K562 (cell line): ENCODE results near the gene ODF4. TPM values are rescaled to one million over a fixed set of nuclear protein-coding genes. Genes with fewer than 3 reads are reported as not detected.
A peak's percentile ranks its signal among the peaks of the same experiment; 100 is the strongest.

ENCODE experiments used
- ATAC-seq: fragments of 200-7000 bp; cut with Tn5 transposase; 3 replicates; pipeline ENCODE4 v1.9.1; 2020; ENCODE audit warnings: moderate library complexity
- BruUV-seq: library from RNA; stranded (reverse); fragments of 400-500 nt; replicated peaks from 2 replicates; lab custom pipeline; 2021; lab: Mats Ljungman, UMichigan
- CTCF ChIA-PET: fragments of 300-600 bp; formaldehyde crosslinking; extraction: SDS; loops from one replicate; lab custom pipeline; 2021; ENCODE audit warnings: low intra/inter-chr PET ratio; lab: Yijun Ruan, JAX
- POLR2A ChIA-PET: fragments of 300-600, 350-650 bp; sonication (Branson Sonifier 250); formaldehyde crosslinking; extraction: SDS; loops from one replicate; lab custom pipeline; 2021; ENCODE audit warnings: antibody characterized with exemption, inconsistent platforms; lab: Yijun Ruan, JAX
- DNase-seq, 4 experiments: peaks; one replicate each; pipeline versions ENCODE4 v3.0.0 to v3.0.0-alpha.2; 2011 to 2018; ENCODE audit warnings: low spot score in 3 of 4, mixed read lengths in 3 of 4; ENCODE audit errors: extremely low read depth in 1 of 4
- FAIRE-seq: peaks from 2 replicates; lab custom pipeline; 2011; peaks lifted over from hg19 to GRCh38; lab: Jason Lieb, UNC
- H2AFZ ChIP-seq: 2 replicates; pipeline ENCODE4 v1.6.0; 2011; ENCODE audit warnings: low read depth, low read length, control low read depth, inconsistent platforms
- H3K27ac ChIP-seq: fragments of 200-600 bp; 3 replicates; pipeline ENCODE4 v1.8.0; 2011; ENCODE audit warnings: low read depth, mild to moderate bottlenecking, control low read depth, inconsistent platforms, low read length, moderate library complexity, mixed read lengths; ENCODE audit errors: extremely low read depth
- H3K27me3 ChIP-seq, 2 experiments: fragments of 300-600 bp in 1 of 2; 2 replicates in 1 of 2; 3 replicates in 1 of 2; pipeline versions ENCODE4 v1.6.0 to v1.8.0; 2011; ENCODE audit warnings: inconsistent platforms in 2 of 2, low read length in 2 of 2, mild to moderate bottlenecking in 1 of 2, mixed read lengths in 1 of 2, moderate library complexity in 1 of 2; ENCODE audit not compliant: control insufficient read depth in 2 of 2, insufficient read depth in 2 of 2
- H3K36me3 ChIP-seq: fragments of 300-600 bp; 3 replicates; pipeline ENCODE4 v1.8.0; 2011; ENCODE audit warnings: mild to moderate bottlenecking, low read length, inconsistent platforms; ENCODE audit not compliant: control insufficient read depth, insufficient read depth
- H3K4me1 ChIP-seq, 2 experiments: fragments of 200-600 bp in 1 of 2; replicated peaks in 1 of 2; 2 replicates in 1 of 2; 3 replicates in 1 of 2; pipeline versions ENCODE4 v1.5.1 to v1.8.0; 2011; ENCODE audit warnings: inconsistent platforms in 2 of 2, low read length in 2 of 2, mild to moderate bottlenecking in 1 of 2, mixed read lengths in 1 of 2, moderate library complexity in 1 of 2; ENCODE audit not compliant: control insufficient read depth in 2 of 2, insufficient read depth in 2 of 2
- H3K4me2 ChIP-seq: 2 replicates; pipeline ENCODE4 v1.6.1; 2011; ENCODE audit warnings: low read length, control low read depth, inconsistent platforms, mixed read lengths; ENCODE audit not compliant: insufficient read depth
- H3K4me3 ChIP-seq: fragments of 200-600 bp; sonication (generic), shearing (Covaris generic); 2 replicates; pipeline ENCODE4 v1.5.1; 2016; ENCODE audit warnings: control low read depth, inconsistent platforms
- H3K79me2 ChIP-seq: fragments of 200-600 bp; 3 replicates; pipeline ENCODE4 v1.8.0; 2011; ENCODE audit warnings: low read length, inconsistent platforms; ENCODE audit not compliant: control insufficient read depth, insufficient read depth
- H3K9ac ChIP-seq, 2 experiments: 2 replicates each; pipeline versions ENCODE4 v1.6.0 to v1.6.1; 2011; ENCODE audit warnings: low read depth in 2 of 2, low read length in 2 of 2, control low read depth in 1 of 2, inconsistent platforms in 1 of 2, mild to moderate bottlenecking in 1 of 2, mixed read lengths in 1 of 2; ENCODE audit not compliant: insufficient read depth in 1 of 2
- H3K9me1 ChIP-seq: one replicate; pipeline ENCODE4 v1.6.0; 2011; ENCODE audit warnings: inconsistent platforms, mild to moderate bottlenecking, low read length, moderate library complexity; ENCODE audit not compliant: control insufficient read depth, insufficient read depth
- H3K9me3 ChIP-seq: replicated peaks from 2 replicates; pipeline ENCODE4 v1.5.1; 2011; ENCODE audit warnings: low read depth, low read length, inconsistent platforms; ENCODE audit not compliant: control insufficient read depth, insufficient read depth
- H4K20me1 ChIP-seq: replicated peaks from 2 replicates; pipeline ENCODE4 v1.6.1; 2011; ENCODE audit warnings: low read length, inconsistent platforms, mixed read lengths; ENCODE audit not compliant: control insufficient read depth, insufficient read depth
- E2F8 ChIP-seq: fragments of 450-650 bp; IDR thresholded peaks from 2 replicates; pipeline ENCODE4 v1.7.1; 2018; ENCODE audit warnings: mild to moderate bottlenecking, low read depth; ENCODE audit not compliant: partially characterized antibody
- EWSR1 ChIP-seq: fragments of 450-650 bp; IDR thresholded peaks from 2 replicates; pipeline ENCODE4 v1.6.1; 2018; ENCODE audit warnings: borderline replicate concordance, mild to moderate bottlenecking, low read depth, moderate library complexity; ENCODE audit not compliant: partially characterized antibody
- MAFF ChIP-seq: IDR thresholded peaks from 2 replicates; pipeline ENCODE4 v1.6.1; 2012; ENCODE audit warnings: low read length, improper control_type of control experiment
- MBD2 ChIP-seq: sonication (generic); IDR thresholded peaks from 2 replicates; pipeline ENCODE4 v1.6.1; 2016; ENCODE audit warnings: low read depth, borderline replicate concordance
- OTX1 ChIP-seq: fragments of 450-650 bp; formaldehyde crosslinking; IDR thresholded peaks from 2 replicates; pipeline ENCODE4 v1.4.0; 2022; ENCODE audit warnings: mild to moderate bottlenecking
- PHF20 ChIP-seq: fragments of 450-650 bp; IDR thresholded peaks from 2 replicates; pipeline ENCODE4 v1.6.1; 2018; ENCODE audit not compliant: partially characterized antibody
- RAD51 ChIP-seq: fragments of 450-650 bp; IDR thresholded peaks from 2 replicates; pipeline ENCODE4 v1.7.1; 2016; ENCODE audit warnings: low read depth, mild to moderate bottlenecking, borderline replicate concordance
- RB1 ChIP-seq: fragments of 450-650 bp; IDR thresholded peaks from 2 replicates; pipeline ENCODE4 v1.6.1; 2017; ENCODE audit warnings: low read depth, mild to moderate bottlenecking
- SP1 ChIP-seq: sonication (generic); formaldehyde crosslinking; IDR thresholded peaks from 2 replicates; pipeline ENCODE4 v1.8.1; 2022; ENCODE audit warnings: mild to moderate bottlenecking, missing genetic modification reagents
- SRSF1 ChIP-seq: fragments of 200-400 bp; formaldehyde crosslinking; IDR thresholded peaks from 2 replicates; pipeline ENCODE4 v1.6.1; 2017; ENCODE audit warnings: mild to moderate bottlenecking, low read depth, low read length, moderate library complexity
- TAF7 ChIP-seq: fragments of 450-650 bp; IDR thresholded peaks from 2 replicates; pipeline ENCODE4 v1.6.1; 2016; ENCODE audit warnings: missing genetic modification characterization, missing compliant biosample characterization
- TEAD1 ChIP-seq, 2 experiments: fragments of 450-650 bp in 1 of 2; sonication (generic) in 1 of 2; formaldehyde crosslinking; IDR thresholded peaks; 2 replicates each; pipeline versions ENCODE4 v1.4.0 to v1.8.0; 2020 to 2022; ENCODE audit warnings: mild to moderate bottlenecking in 2 of 2, missing genetic modification reagents in 1 of 2
- TGIF2 ChIP-seq: sonication (generic); formaldehyde crosslinking; IDR thresholded peaks from 2 replicates; pipeline ENCODE4 v1.8.1; 2022; ENCODE audit warnings: mild to moderate bottlenecking, missing genetic modification reagents, moderate library complexity
- THRAP3 ChIP-seq: fragments of 450-650 bp; IDR thresholded peaks from 2 replicates; pipeline ENCODE4 v1.6.1; 2016; ENCODE audit warnings: mild to moderate bottlenecking, inconsistent platforms, borderline replicate concordance
- TRIM24 ChIP-seq, 2 experiments: fragments of 450-650 bp; IDR thresholded peaks; 2 replicates each; pipeline ENCODE4 v1.6.1; 2016
- USF2 ChIP-seq: sonication (generic); formaldehyde crosslinking; IDR thresholded peaks from 2 replicates; pipeline ENCODE4 v1.5.0; 2020; ENCODE audit warnings: missing genetic modification reagents
- XRCC5 ChIP-seq: fragments of 200-400 bp; formaldehyde crosslinking; IDR thresholded peaks from 2 replicates; pipeline ENCODE4 v1.6.1; 2017; ENCODE audit warnings: low read depth, mild to moderate bottlenecking, low read length
- ZNF143 ChIP-seq: sonication (generic); formaldehyde crosslinking; IDR thresholded peaks from 2 replicates; pipeline ENCODE4 v1.9.0; 2022; ENCODE audit warnings: mild to moderate bottlenecking, missing genetic modification reagents
- ZNF165 ChIP-seq: fragments of 250-450 bp; sonication (Bioruptor Pico); IDR thresholded peaks from 2 replicates; pipeline ENCODE4 v1.4.0; 2020; ENCODE audit warnings: borderline replicate concordance
- ZNF75A ChIP-seq: fragments of 450-650 bp; formaldehyde crosslinking; IDR thresholded peaks from 2 replicates; pipeline ENCODE4 v1.4.0; 2020; ENCODE audit warnings: mild to moderate bottlenecking
- ZNF785 ChIP-seq: fragments of 250-450 bp; sonication (Bioruptor Pico); IDR thresholded peaks from 2 replicates; pipeline ENCODE4 v1.4.0; 2020; ENCODE audit warnings: mild to moderate bottlenecking
- WGBS: fragments of 100-300 bp; shearing (Covaris generic); methylation state at CpG from one replicate; pipeline ENCODE4 v1.1.6; 2016; ENCODE audit warnings: low coverage, mixed read lengths; ENCODE audit not compliant: insufficient coverage; ENCODE audit errors: missing lambda C conversion rate; 5-methylcytosine and 5-hydroxymethylcytosine counted together
- in situ Hi-C: fragments of 300-500 bp; cut with MboI; formaldehyde crosslinking; loops from 4 replicates; pipeline ENCODE4 v1.15.0; 2018; ENCODE audit warnings: inconsistent platforms, mixed read lengths
- intact Hi-C: fragments of 100-400 bp; cut with micrococcal nuclease; formaldehyde crosslinking; loops from 2 replicates; pipeline ENCODE4 v1.14.2; 2022
- polyA plus RNA-seq, 8 experiments: library from polyadenylated mRNA; depleted of rRNA in 4 of 8; stranded (reverse) in 5 of 8; unstranded in 3 of 8; fragments of >200 nt; fragmentation: Nextera tagmentation in 2 of 8; fragmentation: Illumina TruSeq in 1 of 8; extraction: Ambion mirVana in 2 of 8; extraction: Trizol in 1 of 8; gene quantifications; 2 replicates each; pipeline versions ENCODE4 v1.2.1 to v1.2.3, GENCODE V29; 2011 to 2014; ENCODE audit warnings: inconsistent platforms in 1 of 8, missing spikeins in 1 of 8
- total RNA-seq, 7 experiments: library from RNA; depleted of rRNA in 6 of 7; stranded (reverse); fragments of >200 nt in 6 of 7; fragmentation: Illumina TruSeq in 2 of 7; extraction: Trizol in 2 of 7; gene quantifications; 2 replicates each; pipeline versions ENCODE4 v1.2.1 to v1.2.3, GENCODE V29; 2011 to 2021; ENCODE audit warnings: low replicate concordance in 1 of 7

ODF4 gene
- total and polyA plus RNA-seq, 9 of the 15 experiments (the other 6 are each of a cell fraction or from before 2014, with no cell fraction given), result not detected

- H3K36me3 ChIP-seq, result peaks cover 47% of the 10 kb centered on the region
- peak overlapping the region; percentile 71 for H3K27ac ChIP-seq
- in situ Hi-C loops, result loop anchor here (25.0 kb wide), 1 partner anchor 1154 kb away; no protein-coding TSS in a partner anchor
- peak overlapping the region; percentile 85 for H3K4me2 ChIP-seq
- no peak overlapping the region; the same call in 1 of the 2 replicates for H2AFZ ChIP-seq
- POLR2A ChIA-PET, result interaction anchor here (0.6 to 1.5 kb wide), 5 partner anchors 37 to 1379 kb away, joined by 3 to 7 read pairs (median 4); no protein-coding TSS in a partner anchor
- H3K9me3 ChIP-seq, result no peaks in the 10 kb centered on the region
- no peak for DNase-seq
- CTCF ChIA-PET, result interaction anchor here (0.9 to 1.2 kb wide), 3 partner anchors 363 to 403 kb away, joined by 3 to 5 read pairs (median 4); no protein-coding TSS in a partner anchor
- H3K27me3 ChIP-seq, result no peaks in the 10 kb centered on the region
- no peaks in the 10 kb centered on the region for H3K9me1 ChIP-seq
- no peak for ATAC-seq
- peak overlapping the region; percentile 82 to 94 for H3K9ac ChIP-seq
- no TSS peak for BruUV-seq
- WGBS, result 3% methylated on average over 13 of the region's 15 CpGs
- peak overlapping the region; percentile 53 for H3K4me3 ChIP-seq
- no peak for FAIRE-seq
- intact Hi-C loops, result loop anchor here (1.0 to 10.0 kb wide), 3 partner anchors 46 to 362 kb away; partner anchors contain the start of gene ODF4
- H3K79me2 ChIP-seq, result peaks cover 54% of the 10 kb centered on the region
- H3K4me1 ChIP-seq, result peaks cover 34 to 36% of the 10 kb centered on the region in 2 experiments
- H4K20me1 ChIP-seq, result peaks cover 14% of the 10 kb centered on the region; the same call in 1 of the 2 replicates
- TF ChIP-seq ZNF75A (CRISPR knock-in tag) (no peak), ZNF785 (no peak), PHF20 (peak; percentile 86), TRIM24 (IDR thresholded peaks at IDR 0.05) (no peak), SRSF1 (no peak), ZNF165 (CRISPR knock-in tag) (no peak), THRAP3 (no peak), SP1 (0 out of 2 replicates have a peak, but pooled peaks have one; percentile 48), MBD2 (0 out of 2 replicates have a peak, but pooled peaks have one; percentile 67), TGIF2 (CRISPR knock-in tag) (no peak), E2F8 (no peak), RAD51 (no peak), RB1 (no peak), USF2 (CRISPR knock-in tag) (no peak), TAF7 (tag) (peak; percentile 99), XRCC5 (no peak), ZNF143 (no peak), EWSR1 (no peak), TEAD1 (CRISPR knock-in tag; IDR thresholded peaks at IDR 0.05) (no peak), MAFF (no peak), OTX1 (CRISPR knock-in tag) (no peak)
Observed at GRCh38 chr17:8382880-8383142, 43.2 kb downstream of the ODF4 start.
